Left renal pelvis (tissue), 4 donors: ENCODE data around the gene HHAT. TPM values are rescaled to one million over a fixed set of nuclear protein-coding genes. Genes with fewer than 3 reads are reported as not detected.
"Not testable (repeated sequence)": the region's sequence is repeated elsewhere in the genome, so short reads cannot be mapped to it uniquely, and the experiment has no call there.

Experiments used
- DNase-seq, 4 donors: peaks; one replicate each; pipeline ENCODE4 v3.0.0-alpha.2; 2013; ENCODE audit warnings: low read depth in 4 of 4, low spot score in 3 of 4
- polyA plus RNA-seq, 4 donors: library from polyadenylated mRNA; unstranded; fragments of 120-200 nt; gene quantifications; one replicate each; pipeline ENCODE4 v1.2.1, GENCODE V29; 2013; ENCODE audit not compliant: insufficient read length in 4 of 4

HHAT gene
- polyA plus RNA-seq, 4 donors: 11.8 to 14.6 (median 14.2) TPM

- no peak for DNase-seq
Measured at GRCh38 chr1:210352575-210352974, 23.9 kb downstream of the HHAT start.

GRCh38 chr1:210354305-210354704, 25.6 kb downstream of the HHAT start:
- DNase-seq: not testable (repeated sequence)

- no peak for DNase-seq
Measured at GRCh38 chr1:210358626-210359025, 29.9 kb downstream of the HHAT start.

- no peak for DNase-seq
Measured at GRCh38 chr1:210359255-210359654, 30.6 kb downstream of the HHAT start.

- DNase-seq: peak in 1 of 4 donors; percentile 10
Measured at GRCh38 chr1:210360852-210361477, 32.3 kb downstream of the HHAT start.

GRCh38 chr1:210361665-210362064, 33.0 kb downstream of the HHAT start:
- DNase-seq: no peak

- no peak for DNase-seq
Measured at GRCh38 chr1:210362526-210362925, 33.8 kb downstream of the HHAT start.

GRCh38 chr1:210363119-210363518, 34.4 kb downstream of the HHAT start:
- no peak for DNase-seq

GRCh38 chr1:210364479-210364878, 35.8 kb downstream of the HHAT start:
- DNase-seq: no peak

GRCh38 chr1:210366767-210367166, 38.1 kb downstream of the HHAT start:
- DNase-seq: no peak

GRCh38 chr1:210367566-210367965, 38.9 kb downstream of the HHAT start:
- no peak for DNase-seq

GRCh38 chr1:210369425-210369824, 40.7 kb downstream of the HHAT start:
- DNase-seq: no peak

- DNase-seq: no peak
Measured at GRCh38 chr1:210371916-210372315, 43.2 kb downstream of the HHAT start.

GRCh38 chr1:210372491-210372890, 43.8 kb downstream of the HHAT start:
- DNase-seq: no peak

- no peak for DNase-seq
Measured at GRCh38 chr1:210372931-210373627, 44.4 kb downstream of the HHAT start.

- DNase-seq: no peak
Measured at GRCh38 chr1:210373628-210373877, 44.9 kb downstream of the HHAT start.

- DNase-seq: peak in 1 of 4 donors; percentile 12
Measured at GRCh38 chr1:210373878-210374599, 45.3 kb downstream of the HHAT start.

GRCh38 chr1:210374600-210374953, 45.9 kb downstream of the HHAT start:
- DNase-seq: no peak

GRCh38 chr1:210376836-210377372, 48.2 kb downstream of the HHAT start:
- no peak for DNase-seq

- DNase-seq: no peak
Measured at GRCh38 chr1:210377731-210378333, 49.1 kb downstream of the HHAT start.

- no peak for DNase-seq
Measured at GRCh38 chr1:210378736-210379135, 50.0 kb downstream of the HHAT start.
